Activated T-cell treated with anti-CD3 and anti-CD28 coated beads for 1 hour (primary cell): ENCODE data around the gene RCSD1.

Experiments used
- DNase-seq: peaks from one replicate; pipeline ENCODE4 v3.0.0-alpha.2; 2020; ENCODE audit warnings: low read depth

Gene RCSD1

DNA sequence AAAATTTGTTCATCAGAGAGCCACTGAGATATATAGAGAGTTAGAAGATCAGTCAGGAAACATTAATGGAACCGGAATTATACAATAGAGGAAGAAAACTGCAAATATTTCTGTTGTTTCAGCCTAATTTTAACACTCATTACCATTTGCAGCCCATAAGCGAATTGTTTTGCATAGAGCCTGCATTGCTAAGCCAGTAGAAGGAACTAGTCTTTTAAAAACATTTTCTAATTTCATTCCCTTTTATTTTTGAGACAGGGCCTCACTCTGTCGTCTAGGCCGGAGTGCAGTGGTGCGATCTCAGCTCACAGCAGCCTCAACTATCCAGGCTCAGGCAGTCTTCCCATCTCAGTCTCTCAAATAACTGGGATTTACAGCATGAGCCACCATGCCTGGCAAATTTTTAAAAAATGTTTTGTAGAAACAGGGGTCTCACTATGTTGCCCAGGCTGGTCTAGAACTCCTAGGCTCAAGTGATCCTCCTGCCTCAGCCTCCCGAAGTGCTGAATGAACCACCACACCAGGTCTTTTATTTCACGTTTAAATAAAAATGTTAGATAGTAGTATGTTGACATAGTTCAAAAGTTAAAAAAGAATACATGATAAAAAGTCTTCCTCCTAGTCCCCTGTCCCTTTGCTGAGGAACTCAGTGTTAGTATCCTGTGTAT is 117.1 kb downstream of the RCSD1 start:
- no peak for DNase-seq

DNA sequence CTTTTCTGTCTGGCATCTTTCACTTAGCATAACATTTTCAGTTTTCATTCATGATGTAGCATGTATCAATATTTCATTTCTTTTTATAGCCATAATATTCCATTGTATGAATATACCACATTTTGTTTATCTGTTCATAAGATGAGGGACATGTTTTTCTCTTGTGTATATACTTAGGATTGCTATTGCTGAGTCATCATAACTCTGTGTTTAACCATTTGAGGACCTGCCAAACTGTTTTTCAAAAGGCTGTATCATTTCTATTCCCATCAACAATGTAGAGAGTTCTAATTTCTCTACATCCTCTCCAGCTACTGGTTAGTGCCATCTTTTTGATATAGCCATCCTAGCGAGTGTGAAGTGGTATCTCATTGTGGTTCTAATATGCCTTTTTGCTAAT is 118.0 kb downstream of the RCSD1 start:
- no peak for DNase-seq

DNA sequence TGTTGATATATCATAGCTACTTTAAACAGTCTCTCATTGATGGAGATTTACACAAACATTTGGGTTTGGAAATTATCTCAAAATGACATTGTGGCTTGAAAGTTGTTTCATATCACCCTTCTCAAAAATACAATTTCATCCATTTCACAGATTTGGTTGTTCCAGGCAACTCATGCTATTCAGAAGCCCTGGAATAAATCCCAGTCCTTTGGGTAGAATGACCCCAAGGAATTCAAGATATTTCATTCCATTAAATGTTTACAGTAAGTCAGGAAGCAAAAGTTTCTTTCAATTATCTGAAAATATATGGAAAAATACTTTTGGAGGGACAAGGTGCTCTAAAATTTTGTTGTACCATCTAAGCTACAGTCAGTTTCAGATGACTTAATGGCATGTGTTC is 118.9 kb downstream of the RCSD1 start:
- no peak for DNase-seq

DNA sequence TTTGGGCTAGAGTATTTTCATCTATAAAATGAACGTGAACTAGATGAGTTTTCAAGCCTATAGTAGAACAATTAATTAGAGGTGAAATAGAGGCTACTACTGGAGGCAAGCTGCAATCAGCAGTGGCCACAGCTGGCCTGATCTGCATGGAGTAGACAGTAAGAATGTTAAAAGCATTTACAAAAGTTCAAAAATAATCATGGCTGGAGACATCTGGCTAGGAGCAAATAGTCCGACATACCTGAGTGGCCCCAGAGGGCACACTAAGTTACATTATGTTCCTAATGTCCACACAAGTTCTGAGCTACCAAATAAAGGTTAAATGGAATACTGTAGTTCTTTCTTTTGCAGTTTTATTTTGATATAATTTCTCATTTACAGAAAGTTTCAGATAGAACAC is 119.7 kb downstream of the RCSD1 start:
- no peak for DNase-seq

DNA sequence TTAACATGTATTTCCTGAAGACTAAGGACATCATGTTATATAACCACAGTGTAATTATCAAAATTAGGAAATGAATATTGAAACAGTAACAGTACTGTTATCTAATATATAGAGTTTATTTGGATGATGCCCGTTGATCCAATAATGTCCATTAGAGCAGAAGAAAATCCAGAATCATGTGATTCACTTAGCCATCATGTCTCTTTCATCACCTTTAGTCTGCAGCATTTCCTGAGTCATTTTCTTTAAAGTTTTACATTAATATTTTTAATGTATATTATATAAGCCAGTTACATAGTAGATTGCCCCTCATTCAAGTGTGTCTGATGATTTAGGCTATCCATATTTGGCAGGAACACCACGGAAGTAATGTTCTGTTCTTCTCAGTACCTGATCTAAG is 120.6 kb downstream of the RCSD1 start:
- DNase-seq = no peak

DNA sequence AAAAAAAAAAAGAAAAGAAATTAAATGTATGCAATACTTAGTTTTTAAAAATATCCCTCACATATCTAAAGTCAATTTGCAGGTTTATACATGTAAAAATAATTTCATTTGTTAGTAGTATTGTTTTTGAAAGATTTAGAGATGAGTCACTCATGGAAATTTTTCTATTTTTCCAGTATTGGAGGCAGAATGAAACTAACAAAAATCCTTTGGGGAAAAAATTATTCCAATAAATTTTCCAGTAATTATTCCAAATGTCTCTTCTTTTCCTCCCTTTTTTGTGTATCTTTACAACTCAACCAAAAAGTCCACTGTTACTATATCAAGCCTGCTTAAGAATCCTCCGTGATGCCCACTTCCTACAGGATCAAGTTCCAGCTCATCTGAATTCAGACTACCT is 121.6 kb downstream of the RCSD1 start:
- DNase-seq = no peak

DNA sequence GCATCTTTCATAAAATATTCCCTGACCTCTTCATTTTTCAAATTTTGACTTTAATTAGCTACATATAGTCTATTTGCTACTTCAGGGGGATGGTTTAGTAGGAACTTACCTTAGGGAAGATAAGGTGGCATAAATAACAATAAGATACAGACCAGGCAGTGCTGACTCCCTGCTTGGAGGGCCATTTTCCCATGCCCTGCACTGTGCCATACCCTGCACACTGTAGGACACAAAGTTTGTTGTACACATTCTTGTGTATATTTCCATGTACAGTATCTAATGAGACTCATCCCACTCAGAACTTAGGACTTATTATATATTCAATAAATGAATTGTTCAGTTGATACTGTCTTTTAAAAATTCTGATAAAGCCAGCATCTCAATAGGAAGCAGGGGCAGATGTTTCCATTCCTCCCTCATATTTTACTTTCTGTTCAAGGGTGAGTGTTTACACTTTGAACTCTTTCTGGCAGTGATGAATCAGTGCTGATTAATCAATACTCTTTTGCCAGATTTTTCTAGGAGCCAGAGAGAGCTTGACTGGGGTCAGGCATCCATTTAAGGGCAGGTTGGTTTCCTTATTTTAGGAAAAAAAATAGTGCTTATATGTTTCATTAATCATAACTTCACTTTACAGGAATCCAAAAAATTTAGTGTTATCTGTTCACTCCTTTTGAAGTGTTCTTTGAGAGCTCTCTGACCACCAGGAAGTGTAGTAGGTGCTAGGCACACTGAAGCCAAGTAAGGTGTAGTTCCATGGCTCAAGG is 122.4 kb downstream of the RCSD1 start:
- DNase-seq = no peak

DNA sequence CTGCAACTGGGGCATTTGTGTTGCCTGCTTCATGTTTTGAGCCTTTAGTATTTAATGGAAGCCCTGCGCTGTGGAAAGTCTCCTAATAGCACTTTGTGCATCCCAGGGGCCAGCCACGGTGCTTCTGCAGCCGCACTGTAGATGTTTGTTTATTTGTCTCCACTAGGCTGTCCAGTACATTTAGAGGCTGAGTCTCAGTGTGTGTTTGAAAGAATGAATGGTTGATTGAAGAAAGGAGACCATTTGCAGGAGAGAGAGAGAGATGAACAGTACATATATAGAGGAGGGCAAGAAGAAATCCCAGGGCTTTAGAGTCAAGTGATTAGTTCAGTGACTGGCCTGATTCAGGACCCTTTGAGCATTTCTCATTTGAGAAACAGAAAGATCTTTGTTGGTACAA is 125.6 kb downstream of the RCSD1 start:
- DNase-seq = no peak
